PC-9 (cell line): ENCODE measurements around the gene TMEM52B. TPM values are rescaled to one million over a fixed set of nuclear protein-coding genes. Genes with fewer than 3 reads are reported as not detected.
"Not testable (repeated sequence)": the region's sequence is repeated elsewhere in the genome, so short reads cannot be mapped to it uniquely, and the experiment has no call there.

Source experiments
- BruUV-seq: library from RNA; stranded (reverse); fragments of 400-500 nt; replicated peaks from 2 replicates; lab custom pipeline; 2021; lab: Mats Ljungman, UMichigan
- CTCF ChIA-PET: fragments of 300-600 bp; sonication (Branson Sonifier 250); formaldehyde crosslinking; loops from one replicate; lab custom pipeline; 2022; ENCODE audit warnings: antibody characterized with exemption; lab: Charles Lee
- POLR2A ChIA-PET: fragments of 300-600 bp; sonication (Branson Sonifier 250); formaldehyde crosslinking; loops from one replicate; lab custom pipeline; 2022; ENCODE audit warnings: antibody characterized with exemption; ENCODE audit not compliant: unreplicated experiment; lab: Charles Lee
- DNase-seq, 2 experiments: peaks; one replicate each; pipeline versions ENCODE4 v3.0.0 to v3.0.0-alpha.2; 2015 to 2022; ENCODE audit warnings: mixed read lengths in 1 of 2
- H2AFZ ChIP-seq: fragments of 200-600 bp; sonication (generic); 2 replicates; pipeline ENCODE4 v1.8.1; 2017; ENCODE audit warnings: antibody characterized with exemption
- H3F3A ChIP-seq: fragments of 200-600 bp; sonication (generic); 2 replicates; pipeline ENCODE4 v1.8.1; 2017; ENCODE audit warnings: antibody characterized with exemption, mild to moderate bottlenecking, low read depth; ENCODE audit not compliant: insufficient read depth
- H3K27ac ChIP-seq: fragments of 200-600 bp; sonication (generic); 2 replicates; pipeline ENCODE4 v1.6.1; 2016; ENCODE audit warnings: mixed run types
- H3K27me3 ChIP-seq: fragments of 200-600 bp; sonication (generic); 2 replicates; pipeline ENCODE4 v1.6.1; 2016; ENCODE audit warnings: low read depth, mixed run types; ENCODE audit not compliant: insufficient read depth
- H3K36me3 ChIP-seq: fragments of 200-600 bp; sonication (generic); 2 replicates; pipeline ENCODE4 v1.6.1; 2016; ENCODE audit warnings: low read depth, mixed run types
- H3K4me1 ChIP-seq: fragments of 200-600 bp; sonication (generic); replicated peaks from 2 replicates; pipeline ENCODE4 v1.6.1; 2016; ENCODE audit warnings: mixed run types; ENCODE audit not compliant: insufficient read depth
- H3K4me2 ChIP-seq: fragments of 200-600 bp; sonication (generic); 2 replicates; pipeline ENCODE4 v1.6.1; 2017; ENCODE audit warnings: mixed run types
- H3K4me3 ChIP-seq: fragments of 200-600 bp; sonication (generic); 2 replicates; pipeline ENCODE4 v1.6.1; 2016; ENCODE audit warnings: mixed run types
- H3K79me2 ChIP-seq: fragments of 200-600 bp; sonication (generic); 2 replicates; pipeline ENCODE4 v1.6.1; 2017; ENCODE audit warnings: low read depth, mixed run types
- H3K9me2 ChIP-seq: fragments of 200-600 bp; sonication (generic); 2 replicates; pipeline ENCODE4 v1.8.1; 2017; ENCODE audit warnings: mild to moderate bottlenecking; ENCODE audit not compliant: insufficient read depth
- H3K9me3 ChIP-seq: fragments of 200-600 bp; sonication (generic); 2 replicates; pipeline ENCODE4 v1.8.1; 2016; ENCODE audit warnings: low read depth; ENCODE audit not compliant: insufficient read depth
- H4K20me1 ChIP-seq: fragments of 200-600 bp; sonication (generic); 2 replicates; pipeline ENCODE4 v1.8.1; 2017; ENCODE audit not compliant: insufficient read depth
- CTCF ChIP-seq: fragments of 200-600 bp; sonication (generic); conservative IDR thresholded peaks from 2 replicates; pipeline ENCODE4 v1.6.1; 2017; ENCODE audit warnings: mixed run types, antibody characterized with exemption, mild to moderate bottlenecking, moderate library complexity
- EZH2 ChIP-seq: fragments of 200-600 bp; sonication (generic); IDR thresholded peaks from 2 replicates; pipeline ENCODE4 v1.8.0; 2017; ENCODE audit warnings: antibody characterized with exemption, low read depth
- intact Hi-C: fragments of 100-400 bp; cut with micrococcal nuclease; formaldehyde crosslinking; loops from one replicate; pipeline ENCODE4 v1.10.0; 2022; ENCODE audit not compliant: unreplicated experiment
- total RNA-seq: library from RNA; stranded (reverse); gene quantifications from 2 replicates; pipeline ENCODE4 v1.2.3, GENCODE V29; 2021

Gene TMEM52B
- total RNA-seq, 1 experiment from 2014 or later: 2.6 TPM

GRCh38 chr12:10223208-10223607 is 44.4 kb downstream of the TMEM52B start:
- no peaks in the 10 kb centered on the region for H3K9me2 ChIP-seq
- H3K36me3 ChIP-seq: peaks cover 18% of the 10 kb centered on the region; the same call in 1 of the 2 replicates
- no peaks in the 10 kb centered on the region for H3K79me2 ChIP-seq
- H3K4me3 ChIP-seq: no peak overlapping the region
- H3K9me3 ChIP-seq: no peaks in the 10 kb centered on the region
- no peaks in the 10 kb centered on the region for H3F3A ChIP-seq
- H3K4me1 ChIP-seq: no peaks in the 10 kb centered on the region
- POLR2A ChIA-PET: no interaction called here
- CTCF ChIA-PET: no interaction called here
- no TSS peak for BruUV-seq
- DNase-seq: no peak
- H2AFZ ChIP-seq: no peak overlapping the region
- H4K20me1 ChIP-seq: no peaks in the 10 kb centered on the region
- intact Hi-C loops: no loop called here
- H3K27me3 ChIP-seq: no peaks in the 10 kb centered on the region
- H3K27ac ChIP-seq: no peak overlapping the region
- TF ChIP-seq EZH2: no peak
- TF ChIP-seq CTCF: no peak
- H3K4me2 ChIP-seq: no peak overlapping the region

GRCh38 chr12:10225426-10225825 is 46.6 kb downstream of the TMEM52B start:
- H3K27ac ChIP-seq, H4K20me1 ChIP-seq, H3K9me3 ChIP-seq, POLR2A ChIA-PET, H3K4me1 ChIP-seq, CTCF ChIA-PET, H3K9me2 ChIP-seq, H3K4me3 ChIP-seq, H3K27me3 ChIP-seq, H3K79me2 ChIP-seq, H3K4me2 ChIP-seq, H2AFZ ChIP-seq, BruUV-seq, DNase-seq, H3F3A ChIP-seq, intact Hi-C loops: not testable (repeated sequence)
- H3K36me3 ChIP-seq: peaks cover 18% of the 10 kb centered on the region; the same call in 1 of the 2 replicates

GRCh38 chr12:10226086-10226485 is 47.3 kb downstream of the TMEM52B start:
- H4K20me1 ChIP-seq: no peaks in the 10 kb centered on the region
- TF ChIP-seq EZH2: no peak
- TF ChIP-seq CTCF: no peak
- H3K4me1 ChIP-seq: no peaks in the 10 kb centered on the region
- H3K9me3 ChIP-seq: no peaks in the 10 kb centered on the region
- ChIA-PET CTCF (no interaction called here), POLR2A (no interaction called here)
- H3K36me3 ChIP-seq: peaks cover 14% of the 10 kb centered on the region; the same call in 1 of the 2 replicates
- no peak overlapping the region for H3K4me2 ChIP-seq
- no TSS peak for BruUV-seq
- no peaks in the 10 kb centered on the region for H3F3A ChIP-seq
- H3K9me2 ChIP-seq: no peaks in the 10 kb centered on the region
- H3K27ac ChIP-seq: no peak overlapping the region
- intact Hi-C loops: no loop called here
- no peak for DNase-seq
- no peaks in the 10 kb centered on the region for H3K27me3 ChIP-seq
- no peak overlapping the region for H3K4me3 ChIP-seq
- no peak overlapping the region for H2AFZ ChIP-seq
- H3K79me2 ChIP-seq: no peaks in the 10 kb centered on the region

- H3F3A ChIP-seq: no peaks in the 10 kb centered on the region
- no TSS peak for BruUV-seq
- peaks cover 7% of the 10 kb centered on the region; the same call in 1 of the 2 replicates for H3K36me3 ChIP-seq
- no peaks in the 10 kb centered on the region for H3K27me3 ChIP-seq
- no peak overlapping the region for H3K27ac ChIP-seq
- no peak for DNase-seq
- H3K4me1 ChIP-seq: no peaks in the 10 kb centered on the region
- no peaks in the 10 kb centered on the region for H3K9me3 ChIP-seq
- H3K4me3 ChIP-seq: no peak overlapping the region
- H3K9me2 ChIP-seq: no peaks in the 10 kb centered on the region
- no peak overlapping the region for H3K4me2 ChIP-seq
- no peak overlapping the region for H2AFZ ChIP-seq
- TF ChIP-seq CTCF: no peak
- TF ChIP-seq EZH2: no peak
- no peaks in the 10 kb centered on the region for H4K20me1 ChIP-seq
- intact Hi-C loops: no loop called here
- no peaks in the 10 kb centered on the region for H3K79me2 ChIP-seq
- ChIA-PET POLR2A (interaction anchor here (0.6 to 0.7 kb wide), 2 partner anchors 10 to 124 kb away, joined by 3 read pairs; no protein-coding TSS in a partner anchor), CTCF (no interaction called here)
Measured at GRCh38 chr12:10226731-10227130, 47.9 kb downstream of the TMEM52B start.
